Renal cortical epithelial cell (primary cell): ENCODE data around the gene DYDC2. TPM values are rescaled to one million over a fixed set of nuclear protein-coding genes. Genes with fewer than 3 reads are reported as not detected.
"Not testable (repeated sequence)": the region's sequence is repeated elsewhere in the genome, so short reads cannot be mapped to it uniquely, and the experiment has no call there.

Experiments
- DNase-seq: peaks from one replicate; pipeline ENCODE4 v3.0.0-alpha.2; 2011; ENCODE audit warnings: low read depth
- total RNA-seq: library from RNA; depleted of rRNA; stranded (reverse); fragments of >200 nt; gene quantifications from 2 replicates; pipeline ENCODE4 v1.2.3, GENCODE V29; 2014

DYDC2 gene, protein sequence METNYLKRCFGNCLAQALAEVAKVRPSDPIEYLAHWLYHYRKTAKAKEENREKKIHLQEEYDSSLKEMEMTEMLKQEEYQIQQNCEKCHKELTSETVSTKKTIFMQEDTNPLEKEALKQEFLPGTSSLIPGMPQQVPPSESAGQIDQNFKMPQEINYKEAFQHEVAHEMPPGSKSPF
- total RNA-seq = 0.15 and 0.87 TPM in 2 replicates

DNA sequence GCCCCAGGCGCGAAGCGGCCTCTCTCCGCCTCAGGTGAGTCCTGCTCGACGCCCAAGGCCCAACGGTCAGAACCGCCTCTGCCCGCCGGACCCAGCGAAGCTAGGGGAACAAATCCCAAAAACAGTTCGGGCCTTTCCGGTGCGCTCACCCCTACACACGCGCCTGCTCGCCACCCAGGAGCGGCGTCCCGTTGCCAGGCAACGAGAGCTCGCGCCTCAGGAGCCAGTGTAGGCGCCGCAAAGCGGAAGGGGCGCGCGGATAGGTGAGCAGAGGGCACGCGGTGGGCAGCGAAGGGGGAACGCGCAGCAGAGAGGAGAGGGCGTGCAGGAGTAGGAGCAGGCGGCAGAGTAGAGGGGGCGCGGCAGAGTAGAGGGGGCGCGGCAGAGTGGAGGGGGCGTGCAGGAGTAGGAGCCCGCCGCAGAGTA is at the start of gene DYDC2, which contains the start of gene DYDC1:
Gene DYDC2, plus strand, starts transcription at position 219 of the 426 bp plus-strand sequence. CDS start 5,663 bp downstream, outside the sequence.
Gene DYDC1, minus strand, starts transcription at position 193 of the 426 bp plus-strand sequence. CDS start 4,154 bp downstream, outside the sequence.
- DNase-seq = no peak

DNA sequence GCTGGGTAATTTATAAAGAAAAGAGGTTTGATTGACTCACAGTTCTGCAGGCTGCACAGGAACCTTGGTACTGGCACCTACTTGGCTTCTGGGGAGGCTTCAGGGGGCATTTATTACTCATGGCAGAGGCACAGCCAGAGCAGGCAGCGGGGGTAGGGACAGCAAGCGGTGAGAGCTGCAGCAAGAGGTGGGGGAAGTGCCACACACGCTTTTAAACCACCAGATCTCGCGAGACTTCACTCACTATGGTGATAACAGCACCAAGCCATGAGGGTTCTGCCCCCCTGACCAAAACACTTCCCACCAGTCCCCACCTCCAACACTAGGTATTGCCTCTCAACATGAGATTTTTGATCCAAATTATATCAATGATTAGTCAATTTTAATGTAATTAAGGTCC is 43.1 kb upstream of the DYDC2 start:
- no peak for DNase-seq

DNA sequence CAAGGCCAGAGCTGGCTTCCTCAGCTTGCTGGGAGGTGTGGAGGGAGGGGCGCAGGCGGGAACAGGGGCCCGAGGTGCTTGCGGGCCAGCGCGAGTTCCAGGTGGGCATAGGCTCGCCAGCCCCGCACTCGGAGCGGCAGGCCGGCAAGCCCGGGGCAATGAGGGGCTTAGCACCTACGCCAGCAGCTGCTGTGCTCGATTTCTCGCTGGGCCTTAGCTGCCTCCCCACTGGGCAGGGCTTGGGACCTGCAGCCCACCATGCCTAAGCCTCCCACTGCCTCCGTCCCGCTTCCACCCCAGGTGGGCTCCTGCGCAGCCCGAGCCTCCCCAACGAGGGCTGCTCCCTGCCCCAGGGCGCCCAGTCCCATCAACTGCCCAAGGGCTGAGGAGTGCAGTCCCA is 41.2 kb upstream of the DYDC2 start:
- no peak for DNase-seq

DNA sequence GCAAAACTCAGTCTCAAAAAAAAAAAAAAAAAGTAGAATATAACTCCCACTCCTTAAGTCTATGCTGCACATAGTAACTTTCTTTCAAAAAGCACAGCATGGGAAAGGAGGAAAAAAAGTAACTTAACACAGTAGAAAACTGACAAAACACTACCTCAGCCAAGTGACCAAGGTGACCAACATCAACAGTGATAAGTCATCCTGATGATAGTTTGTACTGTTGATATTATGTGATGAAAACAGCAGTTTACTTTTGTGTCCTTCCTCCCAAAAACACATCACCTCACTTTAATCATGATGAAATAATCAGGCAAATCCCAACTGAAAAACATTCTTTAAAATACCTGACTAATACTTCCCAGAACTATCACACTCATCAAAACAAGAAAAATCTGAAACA is 37.8 kb upstream of the DYDC2 start:
- no peak for DNase-seq

DNA sequence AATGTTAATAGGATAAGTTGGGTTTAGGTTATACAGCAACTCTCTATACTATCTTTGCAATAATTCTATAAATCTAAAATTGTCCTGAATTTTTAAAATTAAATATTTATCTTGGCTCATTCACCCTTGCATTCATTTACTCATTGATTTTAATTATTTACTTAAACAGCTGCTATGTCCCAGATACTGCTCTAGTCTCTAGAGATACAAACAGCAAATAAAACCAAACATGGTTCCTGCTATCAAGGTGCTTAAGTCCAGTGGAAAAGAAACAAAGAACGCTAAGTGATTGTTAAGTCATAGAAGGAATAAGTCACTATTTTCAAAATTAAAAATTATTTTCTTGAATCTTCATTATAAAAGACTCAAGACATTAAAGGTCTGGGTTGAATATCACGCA is 37.3 kb upstream of the DYDC2 start:
- no peak for DNase-seq

DNA sequence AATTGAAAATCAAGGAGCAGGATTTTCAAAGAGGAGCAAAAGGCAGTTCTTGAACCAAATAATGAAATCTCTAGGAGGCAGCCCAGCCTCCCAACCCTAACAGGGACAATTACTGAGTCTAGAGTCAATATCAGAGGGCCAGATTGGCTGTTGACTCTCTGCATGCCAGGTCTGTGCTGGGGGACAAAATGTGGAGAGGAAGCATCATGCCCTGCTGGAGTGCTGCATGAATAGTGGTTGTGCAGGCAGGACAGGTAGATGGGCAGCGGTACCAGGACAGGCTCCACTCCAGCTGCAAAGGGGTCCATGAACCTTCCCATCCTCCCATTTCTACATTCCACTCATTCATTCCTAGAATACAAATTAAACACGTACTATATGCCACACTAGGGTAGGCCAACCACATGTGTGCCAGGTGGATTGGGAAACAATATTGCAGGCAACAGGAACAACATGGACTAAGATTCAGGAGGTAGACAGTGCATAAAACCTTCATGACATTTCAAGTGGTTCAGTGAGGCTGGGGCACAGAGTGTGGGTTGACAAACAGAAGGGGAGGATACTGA is 36.8 kb upstream of the DYDC2 start:
- DNase-seq = no peak

DNA sequence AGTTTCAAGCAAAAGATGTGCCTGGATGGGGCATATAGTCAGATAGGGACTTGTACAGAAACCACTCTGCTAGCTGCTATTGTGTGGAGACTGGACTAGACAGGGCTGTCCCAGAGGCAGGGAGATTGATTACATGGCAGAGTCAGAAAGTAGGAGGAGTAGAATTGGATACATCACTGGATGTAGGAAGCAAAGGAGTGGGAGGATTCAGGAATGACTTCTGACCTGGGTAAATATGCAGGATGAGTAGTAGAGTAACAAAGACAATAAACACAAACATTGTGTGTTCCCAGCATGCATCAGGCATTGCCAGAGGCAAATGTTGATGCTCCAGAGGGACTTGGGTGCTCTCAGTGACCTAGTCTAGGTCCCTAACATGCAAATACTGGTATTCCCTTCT is 36.2 kb upstream of the DYDC2 start:
- DNase-seq = no peak

DNA sequence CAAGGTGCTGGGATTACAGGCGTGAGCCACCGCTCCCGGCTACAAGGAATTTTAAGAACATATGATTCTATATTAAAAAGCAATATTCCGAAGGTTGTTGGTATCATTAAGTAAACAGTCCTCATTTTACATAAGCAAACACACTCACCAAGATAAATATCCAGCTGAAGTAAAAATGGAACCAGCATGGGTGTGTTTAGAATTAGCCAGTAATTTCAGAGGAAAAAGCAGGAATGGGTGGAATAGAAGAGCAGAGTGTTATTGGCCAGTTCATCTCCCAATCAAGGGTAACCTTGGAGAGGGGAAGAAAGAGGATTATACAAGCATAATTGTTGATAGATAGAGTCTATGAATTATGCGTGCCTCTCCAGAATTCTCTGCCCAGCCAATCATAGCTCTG is 35.4 kb upstream of the DYDC2 start:
- no peak for DNase-seq

DNA sequence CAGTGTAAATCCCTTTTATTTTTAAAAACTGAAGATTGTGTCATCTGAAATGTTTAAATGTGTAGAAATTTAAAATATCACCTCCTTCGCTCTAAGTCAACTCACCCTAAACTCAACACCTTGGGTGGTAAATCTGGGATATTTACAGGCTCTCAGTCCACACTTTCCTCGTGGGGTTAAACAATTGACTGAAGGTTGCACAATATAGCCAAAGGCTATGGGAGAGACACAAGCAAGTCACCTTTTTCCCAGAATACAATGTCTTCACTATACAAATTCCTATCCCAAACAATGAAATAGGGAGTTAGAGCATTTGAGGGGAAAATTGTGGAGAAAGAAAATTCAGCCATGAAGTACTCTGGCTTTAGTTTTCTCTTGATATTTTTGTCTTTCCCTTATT is 34.4 kb upstream of the DYDC2 start:
- peak; percentile 17 for DNase-seq

DNA sequence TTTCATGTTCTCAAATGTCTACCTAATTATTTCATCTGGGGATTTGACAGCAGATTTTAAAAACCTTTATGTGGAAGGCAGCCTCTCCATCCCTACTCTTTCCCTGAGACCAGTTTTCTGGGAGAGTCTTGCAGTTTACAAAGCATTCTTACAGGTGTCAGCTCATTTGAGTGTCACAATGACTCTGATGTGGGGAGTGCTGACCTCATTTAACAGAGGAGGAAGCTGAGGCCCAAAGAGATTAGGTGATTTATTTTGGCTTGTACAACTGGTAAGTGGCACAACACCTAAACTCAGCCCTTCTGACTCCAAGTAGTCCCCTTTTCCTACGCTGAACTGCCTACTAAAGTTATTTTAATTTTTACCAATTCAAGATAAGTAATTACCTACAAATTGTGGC is 33.9 kb upstream of the DYDC2 start:
- DNase-seq = no peak

DNA sequence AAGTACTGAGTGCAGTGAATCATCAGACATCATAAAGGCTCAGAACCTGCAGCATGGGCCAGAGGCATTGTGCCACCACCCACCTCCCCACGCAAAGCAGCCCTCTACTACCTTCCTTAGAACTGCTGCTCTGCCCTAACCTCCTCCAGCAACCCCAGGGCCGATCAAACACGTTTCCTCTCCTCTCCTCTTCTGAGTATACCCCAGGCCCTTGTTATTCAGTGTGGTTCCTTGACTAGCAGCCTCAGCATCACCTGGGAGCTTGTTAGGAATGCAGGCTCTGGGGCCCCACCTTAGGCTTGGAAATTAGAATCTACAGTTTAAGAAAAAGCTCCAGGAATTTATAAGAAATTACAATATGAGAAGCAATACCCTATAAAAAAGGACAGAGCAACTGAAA is 33.3 kb upstream of the DYDC2 start:
- DNase-seq = no peak

DNA sequence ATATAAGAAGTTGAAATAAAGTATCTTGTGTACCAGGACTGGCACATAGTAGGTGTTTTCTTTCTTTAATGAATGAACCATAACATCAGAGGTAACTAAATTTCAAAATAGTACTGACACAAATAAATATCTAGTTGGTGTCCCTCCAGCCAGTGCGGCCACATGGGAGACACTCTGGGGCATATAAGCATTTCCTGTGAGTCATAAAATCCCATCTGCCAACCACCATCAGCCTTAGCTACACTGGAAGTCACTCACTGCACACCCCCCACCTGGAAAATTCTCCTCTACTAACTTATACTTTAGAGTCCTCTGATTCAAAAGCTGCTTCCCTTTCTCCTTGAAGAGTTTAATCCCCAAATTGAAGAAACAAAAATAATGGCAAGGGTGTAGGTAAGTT is 32.5 kb upstream of the DYDC2 start:
- peak; percentile 23 for DNase-seq

DNA sequence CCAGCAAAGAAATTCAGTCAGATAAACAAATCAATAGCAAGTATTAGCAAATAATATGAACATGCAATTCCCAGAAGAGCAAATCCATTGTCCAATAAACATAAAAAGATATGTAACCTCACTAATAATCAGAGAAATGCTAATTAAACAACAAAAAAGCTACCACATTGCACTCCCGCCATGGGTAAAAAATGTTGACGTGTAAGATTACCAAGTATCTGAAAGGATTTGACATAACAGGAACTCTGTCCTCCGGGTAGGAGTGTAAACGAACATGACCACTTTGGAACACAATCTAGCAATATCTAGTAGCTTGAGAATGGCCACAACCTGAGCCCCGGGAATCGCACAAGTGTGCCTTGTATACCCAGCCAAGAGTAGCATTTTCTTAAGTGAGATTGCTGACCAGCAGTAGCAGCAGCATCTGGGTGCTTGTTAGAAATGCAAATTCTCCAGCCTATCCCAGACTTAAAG is 31.7 kb upstream of the DYDC2 start:
- no peak for DNase-seq

DNA sequence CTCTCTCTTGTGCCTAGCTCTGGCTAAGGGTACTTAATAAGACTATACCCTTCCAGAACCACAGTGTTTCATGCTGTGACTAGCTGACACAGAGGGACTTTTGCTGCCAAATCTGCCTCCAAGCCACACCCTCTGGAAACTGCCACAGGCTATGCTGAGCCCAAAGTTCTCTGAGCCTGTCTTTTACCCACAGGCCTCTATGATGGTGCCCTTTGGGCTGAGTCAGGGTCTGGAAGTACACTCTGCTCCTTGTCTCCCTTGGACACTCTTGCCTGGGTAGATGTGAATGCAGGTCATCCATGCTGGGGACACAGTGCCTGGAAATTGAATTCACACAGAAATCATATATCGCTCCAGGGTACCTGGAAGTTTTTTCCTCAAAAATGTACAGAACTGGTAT is 22.6 kb upstream of the DYDC2 start:
- no peak for DNase-seq

DNA sequence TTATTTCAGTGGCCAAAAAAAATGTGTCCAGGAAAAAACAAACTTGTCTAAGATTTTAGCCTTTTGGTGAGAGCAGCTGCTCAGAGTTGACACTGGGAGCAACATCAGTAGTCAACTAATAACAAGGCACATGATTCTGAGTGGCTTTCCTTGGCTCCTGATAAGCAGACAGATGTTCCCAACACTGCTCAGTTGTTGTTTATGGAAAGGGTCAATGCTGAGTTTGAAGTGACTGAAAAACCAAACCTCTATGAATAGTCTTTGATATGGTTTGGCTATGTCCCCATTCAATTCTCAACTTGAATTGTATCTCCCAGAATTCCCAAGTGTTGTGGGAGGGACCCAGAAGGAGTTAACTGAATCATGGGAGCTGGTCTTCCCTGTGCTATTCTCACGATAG is 12.3 kb upstream of the DYDC2 start:
- DNase-seq = no peak

DNA sequence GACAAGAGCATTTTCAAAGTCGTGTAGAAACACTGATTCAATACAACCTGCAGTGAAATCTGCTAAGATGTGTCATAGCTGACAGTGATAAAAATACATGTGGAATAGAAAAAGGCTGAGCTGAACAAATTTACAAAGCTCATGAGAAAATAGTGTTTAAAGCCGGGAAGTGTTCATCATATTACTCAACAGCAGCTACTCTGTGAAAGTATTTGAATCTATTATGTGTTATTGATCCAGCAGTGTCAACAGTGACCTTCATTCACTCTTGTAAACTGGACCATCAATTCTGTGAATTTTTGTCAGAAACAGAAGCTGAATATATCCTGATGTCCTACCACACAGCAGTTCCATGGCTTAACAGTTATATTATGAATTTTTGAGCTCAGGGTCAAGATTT is 11.7 kb upstream of the DYDC2 start:
- DNase-seq = no peak

DNA sequence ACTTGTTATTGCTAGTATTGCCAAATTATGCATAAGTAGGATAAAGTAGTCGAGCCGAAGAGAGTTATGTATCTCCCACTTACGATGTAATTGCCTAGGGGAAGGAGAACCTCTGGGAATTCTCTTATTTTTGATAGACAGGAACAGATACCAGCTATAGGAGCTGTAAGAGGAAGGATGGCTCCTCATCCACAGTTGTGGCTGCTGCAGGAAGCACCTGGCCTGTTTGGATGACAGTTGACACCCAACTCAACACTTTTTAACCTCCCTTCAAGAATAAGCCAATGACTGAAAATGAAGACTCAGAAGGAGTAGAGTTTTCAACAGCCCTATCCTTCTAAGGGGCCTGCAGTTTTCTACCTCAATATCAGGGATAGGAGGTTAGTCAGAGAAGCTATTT is 6.3 kb upstream of the DYDC2 start:
- no peak for DNase-seq

DNA sequence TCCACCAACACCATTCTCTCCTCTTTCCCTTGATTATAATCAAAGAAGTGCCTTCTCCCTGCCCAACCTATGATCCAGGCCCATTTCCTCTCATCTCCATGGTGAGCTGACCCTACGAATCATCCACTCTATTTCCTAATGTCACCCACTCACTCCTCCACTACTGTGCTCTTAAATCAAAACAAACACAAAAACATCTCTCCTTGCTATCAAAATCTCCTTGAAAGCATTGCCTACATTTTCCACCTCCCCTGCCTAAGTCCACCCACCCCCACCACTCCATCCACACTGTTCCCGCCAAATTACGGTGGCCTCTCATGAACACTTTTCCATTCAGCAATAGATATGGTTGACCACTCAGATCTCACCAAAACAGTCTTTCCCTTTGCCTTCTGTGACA is 5.4 kb upstream of the DYDC2 start:
- DNase-seq = peak; percentile 6

DNA sequence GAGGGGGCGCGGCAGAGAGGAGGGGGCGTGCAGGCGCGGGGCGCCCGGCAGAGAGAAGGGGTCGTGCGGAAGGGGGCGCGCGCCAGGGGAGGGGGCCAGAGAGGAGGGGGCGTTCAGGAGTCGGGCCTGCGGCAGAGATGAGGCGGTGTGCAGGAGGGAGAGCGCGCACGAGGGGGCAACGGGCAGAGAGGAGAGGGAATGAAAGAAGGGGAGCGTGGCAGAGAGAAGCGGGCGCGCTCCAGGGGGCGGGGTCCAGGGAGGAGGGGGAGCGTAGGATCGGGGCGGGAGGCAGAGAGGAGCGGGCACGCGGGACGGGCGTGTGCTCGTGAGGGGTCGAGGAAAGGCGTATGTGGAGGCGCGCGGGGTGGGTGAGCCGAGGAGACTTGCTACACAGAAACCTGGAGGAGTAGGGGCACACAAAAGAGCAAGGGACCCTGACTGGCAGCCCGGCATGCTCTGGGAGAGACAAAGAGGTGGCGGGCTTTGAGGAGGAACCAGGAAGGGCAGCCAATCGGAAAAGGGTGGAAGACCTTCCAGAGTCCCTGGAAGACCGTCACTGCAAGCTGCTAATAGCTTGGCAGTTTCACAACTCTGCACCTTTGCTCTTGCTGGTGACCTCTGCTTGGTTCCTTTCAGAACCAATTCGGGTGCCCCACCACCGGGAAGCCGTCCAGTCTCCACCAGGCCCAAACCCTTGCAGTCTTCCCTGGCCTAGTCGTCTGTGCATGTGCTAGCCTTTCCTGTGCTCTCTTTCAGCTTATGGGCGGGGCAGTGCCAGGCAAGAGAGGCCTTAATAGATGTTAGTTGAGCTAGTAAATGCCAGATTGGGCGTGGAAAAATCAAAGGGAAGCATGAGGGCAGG is 639 bp downstream of the DYDC2 start:
- DNase-seq = peak; percentile 21

DNA sequence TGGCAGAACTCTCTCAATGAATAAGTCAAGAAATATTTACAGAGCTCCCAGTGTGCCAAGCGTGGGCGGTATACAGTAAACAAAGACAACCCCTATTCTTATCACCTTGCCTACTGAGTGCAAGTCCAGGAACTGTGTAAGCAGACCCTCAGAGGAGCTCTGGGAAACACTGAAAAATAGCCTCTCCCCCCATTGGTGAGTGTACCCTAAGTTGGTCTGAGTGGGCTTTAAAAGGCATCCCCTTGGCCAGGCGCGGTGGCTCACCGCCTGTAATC is 1.2 kb downstream of the DYDC2 start:
- no peak for DNase-seq

DNA sequence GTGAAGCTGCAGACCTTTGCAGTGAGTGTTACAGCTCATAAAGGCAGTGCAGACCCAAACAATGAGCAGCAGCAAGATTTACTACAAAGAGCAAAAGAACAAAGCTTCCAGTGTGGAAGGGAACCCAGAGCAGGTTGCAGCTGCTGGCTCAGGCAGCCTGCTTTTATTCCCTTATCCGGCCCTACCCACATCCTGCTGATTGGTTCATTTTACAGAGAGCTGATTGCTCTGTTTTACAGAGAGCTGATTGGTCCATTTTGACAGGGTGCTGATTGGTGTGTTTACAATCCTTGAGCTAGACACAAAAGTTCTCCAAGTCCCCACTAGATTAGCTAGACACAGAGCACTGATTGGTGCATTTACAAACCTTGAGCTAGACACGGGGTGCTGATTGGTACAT is 2.3 kb downstream of the DYDC2 start:
- DNase-seq = not testable (repeated sequence)

DNA sequence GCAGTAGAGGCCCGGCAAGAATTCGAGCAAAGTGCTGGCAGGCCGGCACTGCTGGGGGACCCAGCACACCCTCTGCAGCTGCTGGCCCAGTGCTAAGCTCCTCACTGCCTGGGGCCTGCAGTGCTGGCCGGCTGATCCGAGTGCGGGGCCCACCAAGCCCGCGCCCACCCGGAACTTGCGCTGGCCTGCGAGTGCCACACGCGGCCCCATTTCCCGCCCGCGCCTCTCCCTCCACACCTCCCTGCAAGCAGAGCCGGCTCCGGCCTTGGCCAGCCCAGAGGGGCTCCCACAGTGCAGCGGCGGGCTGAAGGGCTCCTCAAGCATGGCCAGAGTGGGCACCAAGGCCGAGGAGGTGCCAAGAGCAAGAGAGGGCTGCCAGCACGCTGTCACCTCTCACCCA is 3.1 kb downstream of the DYDC2 start:
- no peak for DNase-seq

DNA sequence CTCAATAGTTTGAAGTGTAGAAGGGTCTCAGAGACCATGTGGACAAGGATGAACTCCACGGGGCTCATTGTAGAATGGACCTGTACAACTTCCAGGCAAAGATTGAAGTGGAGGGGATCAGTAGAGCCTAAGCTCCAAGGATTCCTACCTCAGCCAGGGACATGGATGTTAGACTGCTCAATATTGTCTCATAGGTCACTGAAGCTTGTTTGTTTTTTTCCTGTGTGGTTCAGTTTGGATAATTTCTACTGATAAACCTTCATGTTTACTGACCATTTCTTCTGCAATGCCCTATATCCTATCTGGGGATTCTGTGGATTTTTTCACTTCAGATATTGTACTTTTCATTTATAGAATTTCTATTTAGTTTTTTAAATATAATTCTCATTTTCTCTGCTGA is 8.9 kb downstream of the DYDC2 start:
- no peak for DNase-seq
